RWPE1 (cell line): ENCODE results near the gene C19orf47.

ENCODE experiments used
- CTCF ChIA-PET: fragments of 350-600 bp; sonication (Branson Sonifier 250); formaldehyde crosslinking; extraction: SDS; loops from one replicate; lab custom pipeline; 2021; lab: Yijun Ruan, JAX
- POLR2A ChIA-PET: fragments of 400-600 bp; formaldehyde crosslinking; extraction: SDS; loops from one replicate; lab custom pipeline; 2020; ENCODE audit warnings: antibody characterized with exemption; ENCODE audit not compliant: low non-redundant PET; lab: Yijun Ruan, JAX
- DNase-seq: peaks from one replicate; pipeline ENCODE4 v3.0.0; 2012; ENCODE audit warnings: low spot score
- H3K27ac ChIP-seq: fragments of 450-650 bp; 2 replicates; pipeline ENCODE4 v1.5.1; 2017
- CTCF ChIP-seq: fragments of 450-650 bp; conservative IDR thresholded peaks from 2 replicates; pipeline ENCODE4 v1.5.1; 2017; ENCODE audit warnings: low read depth, mild to moderate bottlenecking

C19orf47 gene

GRCh38 chr19:40286235-40286970, 61.8 kb downstream of the C19orf47 start:
- no peak for TF ChIP-seq CTCF
- ChIA-PET POLR2A (interaction anchor here (0.6 to 0.9 kb wide), 2 partner anchors 19 to 37 kb away, joined by 3 to 5 read pairs; no protein-coding TSS in a partner anchor), CTCF (interaction anchor here (0.6 to 0.8 kb wide), 5 partner anchors 10 to 254 kb away, joined by 3 to 7 read pairs (median 3); no protein-coding TSS in a partner anchor)
- no peak for DNase-seq
- H3K27ac ChIP-seq = peak overlapping the region; percentile 89

- TF ChIP-seq CTCF = no peak
- peak; percentile 97 for DNase-seq
- ChIA-PET POLR2A (no interaction called here), CTCF (interaction anchor here (0.8 kb wide), 2 partner anchors 19 to 255 kb away, joined by 3 read pairs; no protein-coding TSS in a partner anchor)
- H3K27ac ChIP-seq = peak overlapping the region; percentile 89
These were observed 62.6 kb downstream of the C19orf47 start for GRCh38 chr19:40285353-40286234.

GRCh38 chr19:40284501-40285352, 63.5 kb downstream of the C19orf47 start, which contains the start of gene AKT2:
TSS of gene AKT2 (minus strand) at chr19:40285345. CDS start at chr19:40265267, 20,078 bp downstream.
- POLR2A ChIA-PET = no interaction called here
- CTCF ChIA-PET = interaction anchor here (0.8 kb wide), 1 partner anchor 20 kb away, joined by 3 read pairs; no protein-coding TSS in a partner anchor
- no peak for TF ChIP-seq CTCF
- peak within 1 kb of the TSS; percentile 89 for H3K27ac ChIP-seq
- DNase-seq = no peak

- peak overlapping the region; percentile 89 for H3K27ac ChIP-seq
- CTCF ChIA-PET = interaction anchor here (0.6 kb wide), 1 partner anchor 440 kb away, joined by 3 read pairs; no protein-coding TSS in a partner anchor
- POLR2A ChIA-PET = no interaction called here
- DNase-seq = no peak
- TF ChIP-seq CTCF = no peak
These were observed 64.0 kb downstream of the C19orf47 start for GRCh38 chr19:40284251-40284500.

- no peak for DNase-seq
- POLR2A ChIA-PET = no interaction called here
- peak overlapping the region; percentile 89 for H3K27ac ChIP-seq
- TF ChIP-seq CTCF = no peak
- CTCF ChIA-PET = interaction anchor here (0.6 to 1.1 kb wide), 2 partner anchors 22 to 439 kb away, joined by 3 to 4 read pairs; no protein-coding TSS in a partner anchor
These were observed 64.6 kb downstream of the C19orf47 start for GRCh38 chr19:40283414-40284250.
